ENCODE measurements around the gene PELI1.

DNA sequence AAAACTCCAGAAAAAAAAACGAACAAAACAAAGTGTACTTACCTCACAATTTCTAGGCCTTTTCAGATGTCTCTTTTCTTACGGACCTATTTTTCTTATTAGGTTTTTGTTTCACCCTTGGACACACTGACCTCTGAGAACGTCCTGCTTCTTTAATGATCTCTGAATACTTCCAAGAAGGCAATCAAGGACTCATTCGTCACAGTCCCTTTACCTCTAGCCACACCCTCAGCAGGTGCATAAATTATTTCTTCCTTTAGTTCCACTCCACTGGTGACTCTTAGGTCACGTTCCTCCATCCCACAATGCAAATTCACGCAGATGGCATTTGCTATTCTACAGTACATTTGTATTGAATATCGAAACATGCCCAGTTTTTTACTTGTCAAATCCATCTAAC is 21.9 kb downstream of the PELI1 start:
- TF ChIP-seq, protein P1, sequence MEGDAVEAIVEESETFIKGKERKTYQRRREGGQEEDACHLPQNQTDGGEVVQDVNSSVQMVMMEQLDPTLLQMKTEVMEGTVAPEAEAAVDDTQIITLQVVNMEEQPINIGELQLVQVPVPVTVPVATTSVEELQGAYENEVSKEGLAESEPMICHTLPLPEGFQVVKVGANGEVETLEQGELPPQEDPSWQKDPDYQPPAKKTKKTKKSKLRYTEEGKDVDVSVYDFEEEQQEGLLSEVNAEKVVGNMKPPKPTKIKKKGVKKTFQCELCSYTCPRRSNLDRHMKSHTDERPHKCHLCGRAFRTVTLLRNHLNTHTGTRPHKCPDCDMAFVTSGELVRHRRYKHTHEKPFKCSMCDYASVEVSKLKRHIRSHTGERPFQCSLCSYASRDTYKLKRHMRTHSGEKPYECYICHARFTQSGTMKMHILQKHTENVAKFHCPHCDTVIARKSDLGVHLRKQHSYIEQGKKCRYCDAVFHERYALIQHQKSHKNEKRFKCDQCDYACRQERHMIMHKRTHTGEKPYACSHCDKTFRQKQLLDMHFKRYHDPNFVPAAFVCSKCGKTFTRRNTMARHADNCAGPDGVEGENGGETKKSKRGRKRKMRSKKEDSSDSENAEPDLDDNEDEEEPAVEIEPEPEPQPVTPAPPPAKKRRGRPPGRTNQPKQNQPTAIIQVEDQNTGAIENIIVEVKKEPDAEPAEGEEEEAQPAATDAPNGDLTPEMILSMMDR (IDR thresholded peaks at IDR 0.05), result no peak
- TF ChIP-seq POLR2A (IDR thresholded peaks at IDR 0.05), result no peak
